OCI-LY1 (cell line): ENCODE measurements around the gene ITPK1.

Source experiments
- H2AFZ ChIP-seq: fragments of 200-600 bp; sonication (generic), shearing (Covaris generic); 2 replicates; pipeline ENCODE4 v1.6.0; 2014; ENCODE audit warnings: antibody characterized with exemption, mild to moderate bottlenecking, low read length
- H3F3A ChIP-seq: fragments of 200-600 bp; sonication (generic), shearing (Covaris generic); 2 replicates; pipeline ENCODE4 v1.6.0; 2014; ENCODE audit warnings: mild to moderate bottlenecking, antibody characterized with exemption, low read length, moderate library complexity; ENCODE audit not compliant: insufficient read depth
- H3K27ac ChIP-seq: fragments of 200-600 bp; sonication (generic); 2 replicates; pipeline ENCODE4 v1.5.1; 2014; ENCODE audit warnings: low read length, mixed run types, mild to moderate bottlenecking, low read depth; ENCODE audit not compliant: poor library complexity, severe bottlenecking
- H3K27me3 ChIP-seq: fragments of 200-600 bp; sonication (generic); 2 replicates; pipeline ENCODE4 v1.6.0; 2014; ENCODE audit warnings: antibody characterized with exemption, mild to moderate bottlenecking, low read length, moderate library complexity; ENCODE audit not compliant: insufficient read depth
- H3K36me3 ChIP-seq: fragments of 200-600 bp; sonication (generic); 2 replicates; pipeline ENCODE4 v1.6.1; 2014; ENCODE audit warnings: mild to moderate bottlenecking, antibody characterized with exemption, low read length, moderate library complexity, mixed read lengths; ENCODE audit not compliant: insufficient read depth
- H3K4me1 ChIP-seq: fragments of 200-600 bp; sonication (generic); 2 replicates; pipeline ENCODE4 v1.5.1; 2014; ENCODE audit warnings: mild to moderate bottlenecking, low read length, moderate library complexity; ENCODE audit not compliant: insufficient read depth, severe bottlenecking
- H3K4me2 ChIP-seq: fragments of 200-600 bp; sonication (generic), shearing (Covaris generic); 2 replicates; pipeline ENCODE4 v1.6.1; 2014; ENCODE audit warnings: low read length
- H3K4me3 ChIP-seq: fragments of 200-600 bp; sonication (generic); 2 replicates; pipeline ENCODE4 v1.5.1; 2014; ENCODE audit warnings: low read length, low read depth, mild to moderate bottlenecking, mixed read lengths; ENCODE audit not compliant: poor library complexity, severe bottlenecking
- H3K79me2 ChIP-seq: fragments of 200-600 bp; shearing (Covaris generic); 2 replicates; pipeline ENCODE4 v1.6.1; 2016; ENCODE audit warnings: mixed run types, low read length, mixed read lengths; ENCODE audit not compliant: insufficient read depth
- H3K9ac ChIP-seq: fragments of 200-600 bp; sonication (generic), shearing (Covaris generic); 2 replicates; pipeline ENCODE4 v1.6.1; 2014; ENCODE audit warnings: mild to moderate bottlenecking, low read length, mixed read lengths
- H3K9me2 ChIP-seq: fragments of 200-600 bp; sonication (generic), shearing (Covaris generic); 2 replicates; pipeline ENCODE4 v1.6.1; 2014; ENCODE audit warnings: low read depth, mild to moderate bottlenecking, low read length, mixed read lengths
- H3K9me3 ChIP-seq: fragments of 200-600 bp; shearing (Covaris generic); 2 replicates; pipeline ENCODE4 v1.6.1; 2014; ENCODE audit warnings: low read length, mixed read lengths
- H4K20me1 ChIP-seq: fragments of 200-600 bp; sonication (generic), shearing (Covaris generic); 2 replicates; pipeline ENCODE4 v1.6.0; 2016; ENCODE audit warnings: mild to moderate bottlenecking, low read length; ENCODE audit not compliant: insufficient read depth
- EZH2 ChIP-seq: fragments of 200-600 bp; sonication (generic), shearing (Covaris generic); IDR thresholded peaks from 2 replicates; pipeline ENCODE4 v1.8.0; 2017; ENCODE audit warnings: borderline replicate concordance, mixed run types, mild to moderate bottlenecking, antibody characterized with exemption, low read length, moderate library complexity, mixed read lengths
- TF ChIP-seq, protein P1 (sequence below): fragments of 200-600 bp; sonication (generic), shearing (Covaris generic); IDR thresholded peaks from 2 replicates; pipeline ENCODE4 v1.5.1; 2017; ENCODE audit warnings: mild to moderate bottlenecking, antibody characterized with exemption, low read length, moderate library complexity, mixed read lengths

The ITPK1 gene

GRCh38 chr14:92951912-92952471 is 163.7 kb downstream of the ITPK1 start:
- Histone ChIP-seq H3K4me1 (no peaks in the 10 kb centered on the region), H3K27me3 (no peaks in the 10 kb centered on the region), H3K4me2 (no peak overlapping the region), H3K27ac (no peak overlapping the region), H3K9ac (no peak overlapping the region), H2AFZ (no peak overlapping the region), H3F3A (no peaks in the 10 kb centered on the region), H3K79me2 (no peaks in the 10 kb centered on the region), H3K4me3 (no peak overlapping the region), H3K9me3 (no peaks in the 10 kb centered on the region), H3K36me3 (no peaks in the 10 kb centered on the region), H3K9me2 (no peaks in the 10 kb centered on the region), H4K20me1 (no peaks in the 10 kb centered on the region)
- no peak for TF ChIP-seq EZH2
- TF ChIP-seq, protein P1, sequence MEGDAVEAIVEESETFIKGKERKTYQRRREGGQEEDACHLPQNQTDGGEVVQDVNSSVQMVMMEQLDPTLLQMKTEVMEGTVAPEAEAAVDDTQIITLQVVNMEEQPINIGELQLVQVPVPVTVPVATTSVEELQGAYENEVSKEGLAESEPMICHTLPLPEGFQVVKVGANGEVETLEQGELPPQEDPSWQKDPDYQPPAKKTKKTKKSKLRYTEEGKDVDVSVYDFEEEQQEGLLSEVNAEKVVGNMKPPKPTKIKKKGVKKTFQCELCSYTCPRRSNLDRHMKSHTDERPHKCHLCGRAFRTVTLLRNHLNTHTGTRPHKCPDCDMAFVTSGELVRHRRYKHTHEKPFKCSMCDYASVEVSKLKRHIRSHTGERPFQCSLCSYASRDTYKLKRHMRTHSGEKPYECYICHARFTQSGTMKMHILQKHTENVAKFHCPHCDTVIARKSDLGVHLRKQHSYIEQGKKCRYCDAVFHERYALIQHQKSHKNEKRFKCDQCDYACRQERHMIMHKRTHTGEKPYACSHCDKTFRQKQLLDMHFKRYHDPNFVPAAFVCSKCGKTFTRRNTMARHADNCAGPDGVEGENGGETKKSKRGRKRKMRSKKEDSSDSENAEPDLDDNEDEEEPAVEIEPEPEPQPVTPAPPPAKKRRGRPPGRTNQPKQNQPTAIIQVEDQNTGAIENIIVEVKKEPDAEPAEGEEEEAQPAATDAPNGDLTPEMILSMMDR = peak; percentile 92

- no peaks in the 10 kb centered on the region for H3K9me3 ChIP-seq
These were observed 164.5 kb downstream of the ITPK1 start for GRCh38 chr14:92951261-92951660.

GRCh38 chr14:92950773-92951172 is 165.0 kb downstream of the ITPK1 start:
- H3K4me3 ChIP-seq = no peak overlapping the region
- H3K79me2 ChIP-seq = no peaks in the 10 kb centered on the region
- H3F3A ChIP-seq = no peaks in the 10 kb centered on the region
- H3K4me2 ChIP-seq = no peak overlapping the region
- no peaks in the 10 kb centered on the region for H3K36me3 ChIP-seq
- no peaks in the 10 kb centered on the region for H3K27me3 ChIP-seq
- TF ChIP-seq EZH2 = no peak
- TF ChIP-seq, protein P1 = no peak
- H2AFZ ChIP-seq = no peak overlapping the region
- H3K9me2 ChIP-seq = no peaks in the 10 kb centered on the region
- no peaks in the 10 kb centered on the region for H3K9me3 ChIP-seq
- H3K4me1 ChIP-seq = no peaks in the 10 kb centered on the region
- no peak overlapping the region for H3K27ac ChIP-seq
- no peak overlapping the region for H3K9ac ChIP-seq
- no peaks in the 10 kb centered on the region for H4K20me1 ChIP-seq

More at GRCh38 chr14:92951261-92951660, 164.5 kb downstream of the ITPK1 start:
- H3K4me1 ChIP-seq = no peaks in the 10 kb centered on the region
- no peaks in the 10 kb centered on the region for H3K79me2 ChIP-seq
- no peaks in the 10 kb centered on the region for H3K36me3 ChIP-seq
- H3K4me2 ChIP-seq = no peak overlapping the region
- H2AFZ ChIP-seq = no peak overlapping the region
- no peak for TF ChIP-seq EZH2
- TF ChIP-seq, protein P1 = no peak
- no peak overlapping the region for H3K27ac ChIP-seq
- H4K20me1 ChIP-seq = no peaks in the 10 kb centered on the region
- no peaks in the 10 kb centered on the region for H3K9me2 ChIP-seq
- H3K4me3 ChIP-seq = no peak overlapping the region
- H3K9ac ChIP-seq = no peak overlapping the region
- H3F3A ChIP-seq = no peaks in the 10 kb centered on the region
- H3K27me3 ChIP-seq = no peaks in the 10 kb centered on the region
